Central memory CD8-positive, alpha-beta T cell (primary cell): Measurements from ENCODE around the gene EPB41L4B.
"Not testable (repeated sequence)": the region's sequence is repeated elsewhere in the genome, so short reads cannot be mapped to it uniquely, and the experiment has no call there.

ENCODE experiments used
- ATAC-seq: fragments of 150-1000 bp; cut with Tn5 transposase; replicated peaks from 2 replicates; pipeline ENCODE4 v1.10.0; 2022; ENCODE audit warnings: mild to moderate bottlenecking, moderate FRiP score, moderate number of reproducible peaks; ENCODE audit not compliant: poor library complexity, severe bottlenecking; ENCODE audit errors: extremely low read depth
- DNase-seq, 2 donors: peaks; one replicate each; pipeline ENCODE4 v3.0.0; 2021; ENCODE audit warnings: low spot score in 2 of 2
- H3K27ac Mint-ChIP-seq: one replicate; pipeline ENCODE4 v1.8.0; 2022; ENCODE audit warnings: low read depth, mild to moderate bottlenecking, moderate library complexity, mixed read lengths
- H3K27me3 Mint-ChIP-seq: one replicate; pipeline ENCODE4 v1.8.0; 2022; ENCODE audit warnings: mixed read lengths
- H3K36me3 Mint-ChIP-seq: one replicate; pipeline ENCODE4 v1.8.0; 2022; ENCODE audit warnings: mild to moderate bottlenecking, moderate library complexity, mixed read lengths; ENCODE audit not compliant: insufficient read depth
- H3K4me1 Mint-ChIP-seq: one replicate; pipeline ENCODE4 v1.8.0; 2022; ENCODE audit warnings: mixed read lengths
- H3K4me3 Mint-ChIP-seq: one replicate; pipeline ENCODE4 v1.8.0; 2022; ENCODE audit warnings: mild to moderate bottlenecking, moderate library complexity, mixed read lengths
- H3K9me3 Mint-ChIP-seq: one replicate; pipeline ENCODE4 v1.8.0; 2022; ENCODE audit warnings: mixed read lengths

EPB41L4B gene

GRCh38 chr9:109141375-109141774 is 179.5 kb downstream of the EPB41L4B start:
- no peak for DNase-seq
- no peak for ATAC-seq
- H3K4me3 Mint-ChIP-seq = no peak overlapping the region
- peak overlapping the region; percentile 49 for H3K27ac Mint-ChIP-seq
- peaks cover 3% of the 10 kb centered on the region for H3K36me3 Mint-ChIP-seq
- peaks cover 8% of the 10 kb centered on the region for H3K27me3 Mint-ChIP-seq
- H3K4me1 Mint-ChIP-seq = peaks cover 5% of the 10 kb centered on the region
- H3K9me3 Mint-ChIP-seq = no peaks in the 10 kb centered on the region

DNA sequence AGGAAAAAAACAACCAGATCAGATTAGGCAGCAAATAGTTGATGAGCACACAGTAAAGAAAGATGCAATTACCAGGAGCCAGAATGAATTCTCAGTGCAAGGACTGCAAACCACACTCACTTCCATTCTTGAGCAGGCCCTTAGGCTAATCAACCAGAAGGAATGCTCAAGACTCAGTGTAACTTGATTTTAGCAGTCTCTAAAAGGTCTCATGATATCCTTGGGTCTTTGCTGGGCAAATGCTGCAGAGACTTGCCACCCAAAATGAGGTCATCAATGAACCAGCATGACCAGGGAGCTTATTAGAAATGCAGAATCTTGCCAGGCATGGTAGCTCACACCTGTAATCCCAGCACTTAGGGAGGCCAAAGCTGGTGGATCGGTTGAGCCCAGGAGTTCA is 181.0 kb downstream of the EPB41L4B start:
- no peak for ATAC-seq
- Mint-ChIP-seq H3K27ac (no peak overlapping the region), H3K27me3 (peaks cover 9% of the 10 kb centered on the region), H3K9me3 (no peaks in the 10 kb centered on the region), H3K4me3 (no peak overlapping the region), H3K36me3 (peaks cover 3% of the 10 kb centered on the region), H3K4me1 (peaks cover 5% of the 10 kb centered on the region)
- DNase-seq = no peak

- H3K27ac Mint-ChIP-seq = no peak overlapping the region
- no peak overlapping the region for H3K4me3 Mint-ChIP-seq
- H3K9me3 Mint-ChIP-seq = no peaks in the 10 kb centered on the region
- ATAC-seq = no peak
- no peaks in the 10 kb centered on the region for H3K36me3 Mint-ChIP-seq
- H3K27me3 Mint-ChIP-seq = peaks cover 9% of the 10 kb centered on the region
- H3K4me1 Mint-ChIP-seq = no peaks in the 10 kb centered on the region
- no peak for DNase-seq
These were observed 182.4 kb downstream of the EPB41L4B start for GRCh38 chr9:109138421-109138820.

DNA sequence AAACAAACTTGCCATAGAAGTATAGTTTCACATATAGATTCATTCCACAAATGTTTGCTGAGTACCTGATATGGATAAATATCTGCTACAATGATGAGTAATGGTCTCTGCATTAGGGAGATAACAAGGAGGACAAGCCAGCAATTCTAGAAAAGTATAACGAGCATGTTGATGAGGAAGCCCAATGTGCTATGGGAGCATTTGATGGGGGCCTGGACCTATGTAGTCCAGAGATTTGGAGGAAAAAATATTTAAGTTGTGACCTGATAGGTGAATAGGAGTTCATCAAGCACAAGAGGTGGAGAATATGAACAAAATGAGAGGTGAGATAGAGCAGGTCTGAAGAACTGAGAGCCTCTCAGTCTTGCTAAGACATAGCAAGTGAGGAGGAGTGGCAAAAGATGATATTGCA is 186.7 kb downstream of the EPB41L4B start:
- Mint-ChIP-seq H3K27ac (no peak overlapping the region), H3K36me3 (no peaks in the 10 kb centered on the region), H3K4me1 (no peaks in the 10 kb centered on the region), H3K9me3 (no peaks in the 10 kb centered on the region), H3K4me3 (no peak overlapping the region), H3K27me3 (peaks cover 9% of the 10 kb centered on the region)
- ATAC-seq (no peak), DNase-seq (no peak)

GRCh38 chr9:109133533-109133932 is 187.3 kb downstream of the EPB41L4B start:
- Mint-ChIP-seq H3K36me3 (no peaks in the 10 kb centered on the region), H3K27ac (no peak overlapping the region), H3K27me3 (peaks cover 9% of the 10 kb centered on the region), H3K4me1 (no peaks in the 10 kb centered on the region), H3K9me3 (no peaks in the 10 kb centered on the region), H3K4me3 (no peak overlapping the region)
- ATAC-seq = no peak
- DNase-seq = no peak

GRCh38 chr9:109132567-109133021 is 188.3 kb downstream of the EPB41L4B start:
- Mint-ChIP-seq H3K27ac (no peak overlapping the region), H3K4me1 (no peaks in the 10 kb centered on the region), H3K36me3 (no peaks in the 10 kb centered on the region), H3K9me3 (no peaks in the 10 kb centered on the region), H3K27me3 (peaks cover 9% of the 10 kb centered on the region), H3K4me3 (no peak overlapping the region)
- no peak for DNase-seq
- ATAC-seq = no peak

GRCh38 chr9:109129470-109130197 is 191.2 kb downstream of the EPB41L4B start:
- Mint-ChIP-seq H3K4me1 (no peaks in the 10 kb centered on the region), H3K27ac (no peak overlapping the region), H3K9me3 (no peaks in the 10 kb centered on the region), H3K36me3 (no peaks in the 10 kb centered on the region), H3K4me3 (no peak overlapping the region), H3K27me3 (no peaks in the 10 kb centered on the region)
- no peak for ATAC-seq
- no peak for DNase-seq

GRCh38 chr9:109126671-109127070 is 194.2 kb downstream of the EPB41L4B start:
- H3K4me3 Mint-ChIP-seq, H3K27me3 Mint-ChIP-seq, ATAC-seq, H3K36me3 Mint-ChIP-seq, H3K4me1 Mint-ChIP-seq, H3K9me3 Mint-ChIP-seq, DNase-seq, H3K27ac Mint-ChIP-seq: not testable (repeated sequence)

DNA sequence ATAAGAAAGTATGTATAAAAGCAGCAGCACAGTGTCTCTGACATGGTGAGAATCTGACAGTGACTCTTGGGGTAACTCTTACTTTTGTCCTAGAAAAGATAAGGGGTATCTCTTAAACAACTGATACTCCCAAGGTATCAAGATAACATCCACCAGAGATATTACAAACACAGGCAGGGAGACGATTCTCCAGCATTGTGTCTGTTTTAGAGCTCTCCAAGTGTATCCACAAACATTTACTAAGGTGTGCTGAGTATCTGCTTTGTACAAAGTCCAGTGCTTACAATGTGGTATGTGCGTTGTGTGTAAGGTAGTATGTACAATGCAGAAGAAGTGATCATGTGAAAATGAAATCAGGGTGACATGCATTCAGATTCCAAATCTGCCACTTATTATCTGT is 196.7 kb downstream of the EPB41L4B start:
- Mint-ChIP-seq H3K27ac (no peak overlapping the region), H3K4me3 (no peak overlapping the region), H3K36me3 (peaks cover 2% of the 10 kb centered on the region), H3K27me3 (no peaks in the 10 kb centered on the region), H3K4me1 (no peaks in the 10 kb centered on the region), H3K9me3 (no peaks in the 10 kb centered on the region)
- DNase-seq (no peak), ATAC-seq (no peak)

DNA sequence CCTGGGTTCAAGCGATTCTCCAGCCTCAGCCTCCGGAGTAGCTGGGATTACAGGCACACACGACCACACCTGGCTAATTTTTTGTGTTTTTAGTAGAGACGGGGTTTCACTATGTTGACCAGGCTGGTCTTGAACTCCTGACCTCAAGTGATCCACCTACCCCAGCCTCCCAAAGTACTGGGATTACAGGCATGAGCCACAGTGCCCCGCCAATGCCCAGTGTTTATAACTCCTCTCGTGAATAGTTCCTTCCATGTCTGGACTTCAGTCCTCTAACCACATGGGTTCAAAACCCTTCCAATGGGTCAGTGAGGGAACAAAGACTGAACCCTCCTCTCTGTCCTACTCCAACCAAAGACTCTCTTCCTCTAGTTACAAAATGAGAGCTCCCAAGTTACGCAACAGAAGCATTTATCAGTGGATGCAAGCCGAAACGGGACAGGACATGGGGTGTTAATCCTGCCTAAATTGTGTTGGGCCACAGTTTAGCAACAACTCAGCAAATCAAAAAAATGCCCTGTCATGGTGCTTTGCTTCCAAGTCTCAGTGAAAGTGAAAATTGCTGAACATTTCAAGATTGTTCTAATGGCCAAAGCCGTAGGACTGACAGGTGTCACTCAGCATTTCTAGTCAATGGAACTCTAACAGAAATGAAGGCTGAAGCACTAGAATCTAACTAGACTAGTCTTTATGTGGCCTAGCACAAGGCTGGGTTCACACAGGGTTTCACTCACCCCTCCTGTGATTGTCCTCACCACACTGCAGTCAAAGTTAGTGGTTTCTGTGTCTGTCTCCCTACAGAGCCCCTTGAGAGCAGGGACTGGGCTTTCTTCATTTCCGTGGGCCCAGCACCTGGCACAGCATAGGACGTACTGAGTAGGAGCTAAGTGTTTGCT is 197.9 kb downstream of the EPB41L4B start:
- DNase-seq = no peak
- no peaks in the 10 kb centered on the region for H3K9me3 Mint-ChIP-seq
- H3K4me1 Mint-ChIP-seq = peaks cover 10% of the 10 kb centered on the region
- H3K4me3 Mint-ChIP-seq = no peak overlapping the region
- no peaks in the 10 kb centered on the region for H3K27me3 Mint-ChIP-seq
- ATAC-seq = no peak
- H3K27ac Mint-ChIP-seq = no peak overlapping the region
- peaks cover 4% of the 10 kb centered on the region for H3K36me3 Mint-ChIP-seq
